MV-4-11 (cell line): ENCODE data around the gene SLC8A1.

ENCODE experiments used
- DNase-seq: peaks from one replicate; lab custom pipeline; 2025; lab: John Stamatoyannopoulos, UW

The SLC8A1 gene

GRCh38 chr2:40047406-40047805 lies 404.5 kb downstream of the SLC8A1 start:
- no peak for DNase-seq
